GM12892 (cell line): ENCODE results near the gene EPB41L4A.

Experiments used
- POLR2A ChIP-seq: IDR thresholded peaks from 2 replicates; pipeline ENCODE4 v1.6.1; 2011; ENCODE audit warnings: low read depth, low read length, control low read depth
- TAF1 ChIP-seq: IDR thresholded peaks from 2 replicates; pipeline ENCODE4 v1.6.1; 2011; ENCODE audit warnings: low read depth, mild to moderate bottlenecking, control low read depth, low read length, borderline replicate concordance

- TF ChIP-seq POLR2A (no peak), TAF1 (no peak)
Observed at GRCh38 chr5:112227911-112228631, 191.0 kb downstream of the EPB41L4A start.
